PC-9 (cell line): ENCODE measurements around the gene SLC6A18.

Source experiments
- CTCF ChIP-seq: fragments of 200-600 bp; sonication (generic); conservative IDR thresholded peaks from 2 replicates; pipeline ENCODE4 v1.6.1; 2017; ENCODE audit warnings: mixed run types, antibody characterized with exemption, mild to moderate bottlenecking, moderate library complexity
- EZH2 ChIP-seq: fragments of 200-600 bp; sonication (generic); IDR thresholded peaks from 2 replicates; pipeline ENCODE4 v1.8.0; 2017; ENCODE audit warnings: antibody characterized with exemption, low read depth

- TF ChIP-seq CTCF (no peak), EZH2 (no peak)
These were observed 550 bp upstream of the SLC6A18 start for GRCh38 chr5:1224631-1225030.
